Tongue (tissue), 2 donors: Measurements from ENCODE around the gene NCAM2. TPM values are rescaled to one million over a fixed set of nuclear protein-coding genes. Genes with fewer than 3 reads are reported as not detected.
A peak's percentile ranks its signal among the peaks of the same experiment; 100 is the strongest.
"Not testable (repeated sequence)": the region's sequence is repeated elsewhere in the genome, so short reads cannot be mapped to it uniquely, and the experiment has no call there.

Experiments
- DNase-seq: peaks from one replicate; pipeline ENCODE4 v3.0.0-alpha.2; 2015
- total RNA-seq: library from RNA; depleted of rRNA; stranded (reverse); fragments of >200 nt; gene quantifications from one replicate; pipeline ENCODE4 v1.2.3, GENCODE V29; 2014

The NCAM2 gene
- total RNA-seq, 1 donor from 2014 or later: 7.1 TPM

- no peak for DNase-seq
These were observed 342.8 kb downstream of the NCAM2 start for GRCh38 chr21:21341041-21341440.

DNA sequence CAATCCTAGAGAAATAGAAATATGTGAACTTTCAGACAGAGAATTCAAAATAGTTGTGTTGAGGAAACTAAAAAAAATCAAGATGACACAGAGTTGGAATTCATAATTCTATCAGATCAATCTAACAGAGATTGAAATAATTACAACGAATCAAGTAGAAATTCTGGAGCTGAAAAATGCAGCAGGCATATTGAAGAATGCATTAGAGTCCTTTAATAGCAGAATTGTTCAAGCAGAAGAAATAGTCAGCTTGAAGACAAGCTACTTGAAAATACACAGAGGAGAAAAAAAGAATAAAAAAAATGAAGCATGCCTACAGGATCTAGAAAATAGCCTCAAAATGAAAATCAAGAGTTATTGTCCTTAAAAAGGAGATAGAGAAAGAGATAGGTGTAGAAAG lies 347.1 kb downstream of the NCAM2 start:
- DNase-seq: no peak

- DNase-seq: no peak
These were observed 347.7 kb downstream of the NCAM2 start for GRCh38 chr21:21345872-21346271.

GRCh38 chr21:21366277-21366676 lies 368.1 kb downstream of the NCAM2 start:
- no peak for DNase-seq

GRCh38 chr21:21367583-21367982 lies 369.4 kb downstream of the NCAM2 start:
- DNase-seq: no peak

DNA sequence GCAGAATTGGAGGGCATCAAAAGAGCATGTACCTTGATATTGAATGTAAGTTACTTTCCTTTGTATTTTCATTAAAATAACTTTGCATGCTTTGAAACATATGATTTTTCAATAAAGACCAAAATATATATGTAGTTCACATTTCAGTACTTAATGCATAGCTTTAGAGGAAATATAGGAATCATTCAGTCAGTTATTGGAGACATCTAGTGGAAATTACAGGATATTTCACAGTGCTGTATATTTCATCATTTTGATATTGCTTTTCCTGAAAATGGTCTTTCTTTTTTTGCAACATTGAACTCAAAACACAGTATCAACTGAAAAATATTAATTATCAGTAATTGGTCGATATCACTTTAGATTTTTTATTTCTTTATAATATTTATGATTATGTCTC lies 375.8 kb downstream of the NCAM2 start:
- DNase-seq: peak; percentile 2

DNA sequence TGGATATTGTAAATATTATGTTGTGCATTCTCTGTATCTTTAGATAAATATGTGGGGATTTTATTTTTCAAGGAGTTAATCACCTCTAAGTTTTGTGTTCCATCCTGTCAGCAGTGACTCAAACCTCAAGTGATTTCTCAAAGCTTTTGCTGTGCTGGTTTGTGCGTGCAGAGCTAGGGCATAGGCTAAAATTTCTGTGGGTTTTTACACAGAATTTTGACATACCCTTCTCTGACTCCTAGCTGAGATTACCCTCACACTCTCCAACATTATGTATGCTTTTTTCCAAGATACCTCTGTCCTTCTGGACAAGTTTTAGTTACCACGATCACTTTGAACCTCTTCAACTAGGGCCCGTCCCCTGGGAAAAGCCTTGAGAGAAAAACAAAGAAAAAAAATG lies 384.9 kb downstream of the NCAM2 start:
- DNase-seq: no peak

- no peak for DNase-seq
These were observed 386.8 kb downstream of the NCAM2 start for GRCh38 chr21:21384977-21385376.

GRCh38 chr21:21385404-21385803 lies 387.2 kb downstream of the NCAM2 start:
- no peak for DNase-seq

- DNase-seq: no peak
These were observed 389.7 kb downstream of the NCAM2 start for GRCh38 chr21:21387916-21388315.

DNA sequence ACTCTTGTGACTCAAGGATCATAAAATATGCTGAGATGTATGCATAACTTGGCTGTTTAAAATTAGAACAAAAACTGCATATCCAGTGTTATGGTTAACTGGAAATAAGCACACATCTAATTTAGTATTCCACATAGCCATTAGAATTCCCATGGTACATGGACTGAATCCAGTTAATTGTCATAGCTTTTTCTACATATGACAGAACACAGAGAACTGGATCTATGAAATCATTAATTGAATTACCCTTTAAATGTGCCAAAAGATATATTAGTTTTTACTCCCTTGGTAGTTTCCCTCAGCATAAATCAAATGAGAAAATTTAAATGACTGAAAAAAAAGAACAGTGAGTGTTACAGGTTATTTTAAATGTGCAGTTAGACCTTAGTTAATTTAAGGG lies 395.9 kb downstream of the NCAM2 start:
- no peak for DNase-seq

- no peak for DNase-seq
These were observed 398.2 kb downstream of the NCAM2 start for GRCh38 chr21:21396424-21396823.

- DNase-seq: no peak
These were observed 399.3 kb downstream of the NCAM2 start for GRCh38 chr21:21397464-21397863.

GRCh38 chr21:21401444-21401843 lies 403.2 kb downstream of the NCAM2 start:
- DNase-seq: no peak

DNA sequence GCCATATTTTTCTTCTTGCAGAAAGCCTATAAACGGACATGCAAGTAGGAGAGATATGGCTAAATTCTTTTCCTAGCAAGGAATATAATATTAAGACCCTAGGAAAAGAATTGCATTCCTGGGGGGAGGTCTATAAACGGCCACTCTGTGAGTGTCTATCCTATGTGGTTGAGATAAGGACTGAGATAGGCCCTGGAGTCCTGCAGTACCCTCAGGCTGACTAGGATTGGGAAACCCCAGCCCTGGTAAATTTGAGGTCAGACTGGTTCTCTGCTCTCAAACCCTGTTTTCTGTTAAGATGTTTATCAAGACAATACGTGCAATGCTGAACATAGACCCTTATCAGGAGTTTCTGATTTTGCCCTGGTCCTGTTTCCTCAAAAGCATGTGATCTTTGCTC lies 404.0 kb downstream of the NCAM2 start:
- DNase-seq: not testable (repeated sequence)

- DNase-seq: not testable (repeated sequence)
These were observed 406.1 kb downstream of the NCAM2 start for GRCh38 chr21:21404261-21404660.

DNA sequence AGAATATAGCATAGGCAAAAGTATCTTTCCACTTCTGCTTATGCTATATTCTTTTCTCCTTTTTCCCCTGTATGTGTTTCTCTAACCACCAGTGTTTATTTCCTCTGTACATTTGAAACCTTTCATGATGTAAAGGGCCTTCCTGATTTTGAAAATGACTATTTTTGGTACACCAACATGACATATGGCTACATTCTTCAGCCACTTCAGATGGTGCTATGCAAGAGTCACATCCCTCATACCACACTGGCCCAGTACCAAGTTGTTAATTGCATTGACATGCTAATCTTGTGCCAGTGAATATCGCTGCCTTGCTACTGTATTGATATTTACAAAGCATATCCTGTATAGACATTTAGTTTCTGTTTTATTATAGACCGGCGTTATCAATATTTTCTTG lies 408.7 kb downstream of the NCAM2 start:
- no peak for DNase-seq

- DNase-seq: peak; percentile 20
These were observed 413.9 kb downstream of the NCAM2 start for GRCh38 chr21:21412096-21412495.

- DNase-seq: no peak
These were observed 417.5 kb downstream of the NCAM2 start for GRCh38 chr21:21415741-21416140.

DNA sequence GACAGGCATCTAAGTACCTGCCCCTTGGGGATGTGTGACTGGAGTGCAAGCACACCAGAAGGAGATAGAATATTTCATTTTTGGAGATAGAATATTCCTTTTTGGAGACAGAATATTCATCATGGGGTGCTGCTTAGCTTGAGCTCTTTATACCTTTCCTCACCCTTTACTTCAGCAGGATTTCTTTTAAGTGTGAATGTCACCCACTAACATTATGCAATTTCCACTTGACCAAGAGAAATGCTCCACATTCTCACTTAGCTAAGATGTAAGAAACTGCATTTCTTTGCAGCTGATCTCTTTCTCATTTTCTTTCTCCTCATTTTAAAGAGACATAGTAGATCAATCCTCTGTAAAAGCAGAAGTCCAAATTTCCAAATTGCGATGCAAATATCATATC lies 436.7 kb downstream of the NCAM2 start:
- DNase-seq: no peak

DNA sequence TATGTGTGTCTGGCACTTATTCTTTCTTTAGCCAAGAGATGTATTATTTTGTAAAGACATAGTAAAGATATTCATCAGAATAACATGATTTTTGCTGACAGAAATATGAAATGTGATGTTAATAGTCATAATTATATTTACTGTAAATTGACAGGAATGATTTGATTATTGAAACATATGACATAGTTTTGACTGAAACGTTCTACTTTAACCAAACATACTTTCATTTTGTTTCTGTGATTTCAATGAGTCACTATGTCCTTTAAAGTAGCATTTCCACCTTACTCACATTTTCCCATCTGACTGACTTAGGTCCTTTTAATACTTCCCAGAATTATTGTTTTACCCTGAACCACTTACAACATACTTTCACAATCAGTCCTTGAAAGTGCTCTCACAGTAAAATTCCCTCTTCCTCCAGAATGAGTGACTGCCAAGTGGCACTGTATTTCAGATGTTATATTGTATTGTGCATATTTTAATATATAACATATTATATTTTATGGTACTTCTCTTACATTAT lies 437.9 kb downstream of the NCAM2 start:
- no peak for DNase-seq

DNA sequence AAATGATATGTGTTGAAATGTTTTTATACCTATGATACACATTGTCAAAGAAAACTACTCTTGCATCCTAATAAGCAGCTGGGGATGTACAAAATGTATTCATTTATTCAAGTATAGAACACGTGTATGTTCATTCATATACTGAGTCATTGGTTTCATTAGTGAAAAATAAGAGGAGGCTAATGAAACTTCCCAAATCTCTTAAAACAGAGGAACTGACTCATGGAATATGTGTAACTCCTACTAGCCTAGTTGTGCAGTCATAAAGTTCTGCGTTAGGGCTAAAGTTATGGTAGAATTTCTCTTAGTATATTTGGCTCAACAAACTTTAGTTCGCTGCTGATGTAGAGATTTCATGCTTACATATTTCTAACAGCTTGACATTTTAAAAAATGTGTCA lies 441.6 kb downstream of the NCAM2 start:
- DNase-seq: no peak

GRCh38 chr21:21457077-21457476 lies 458.9 kb downstream of the NCAM2 start:
- DNase-seq: no peak

DNA sequence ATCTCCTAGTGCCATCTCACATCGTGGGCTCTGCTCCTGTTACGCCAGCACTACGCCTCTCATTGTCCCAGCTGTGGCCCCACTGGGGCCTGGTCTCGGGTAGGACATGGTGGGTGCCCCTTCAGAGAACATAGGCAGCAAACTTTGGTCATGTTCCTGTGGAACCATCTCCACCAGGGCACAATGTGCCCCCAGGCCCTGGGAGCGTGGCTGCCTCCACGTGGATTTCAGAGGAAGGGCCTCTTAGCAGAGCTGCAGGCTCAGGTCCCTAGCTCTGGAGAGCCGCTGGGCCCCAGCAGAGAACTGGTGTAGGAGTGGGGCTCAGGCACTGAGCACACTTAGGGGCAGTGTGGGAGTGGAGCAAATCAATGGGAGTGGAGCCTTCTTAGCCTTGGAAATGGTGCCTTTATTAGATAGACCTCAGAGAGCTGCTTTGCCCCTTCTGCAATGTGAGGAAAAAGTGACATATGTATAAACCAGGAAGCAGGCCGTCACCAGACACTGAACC lies 460.0 kb downstream of the NCAM2 start:
- no peak for DNase-seq

DNA sequence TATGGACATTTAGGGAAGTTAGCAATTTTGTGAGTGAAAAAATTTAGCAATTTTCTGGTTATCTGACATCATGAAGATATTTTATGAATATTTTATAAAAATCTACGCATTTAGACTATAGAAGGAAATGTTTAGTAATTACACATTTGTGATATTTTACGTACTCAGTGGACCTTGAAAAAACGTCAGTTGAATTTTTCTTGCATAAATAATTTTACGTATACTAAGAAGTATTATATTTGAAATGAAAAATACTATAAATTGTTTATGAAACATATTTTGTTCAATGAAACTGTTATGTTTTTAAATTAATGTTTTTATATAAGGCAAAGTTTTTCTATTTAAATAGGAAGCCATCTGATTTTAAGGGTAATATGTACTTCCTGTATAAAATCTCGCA lies 462.8 kb downstream of the NCAM2 start:
- DNase-seq: no peak
